Left lung (tissue), 10 donors: ENCODE measurements around the gene WDR27. TPM values are rescaled to one million over a fixed set of nuclear protein-coding genes. Genes with fewer than 3 reads are reported as not detected.

ENCODE experiments used
- ATAC-seq: fragments of 200-7000 bp; cut with Tn5 transposase; one replicate; pipeline ENCODE4 v1.9.1; 2020; ENCODE audit warnings: moderate library complexity
- DNase-seq, 4 donors: peaks; one replicate each; pipeline ENCODE4 v3.0.0-alpha.2; 2013 to 2020
- H3K27ac ChIP-seq, 2 donors: fragments of 200-600 bp; sonication (generic) in 1 of 2; one replicate each; pipeline versions ENCODE4 v1.5.0 to v1.8.0; 2020 to 2021
- H3K27me3 ChIP-seq, 2 donors: fragments of 200-600 bp; sonication (generic) in 1 of 2; one replicate each; pipeline versions ENCODE4 v1.5.0 to v1.8.0; 2020 to 2021
- H3K36me3 ChIP-seq, 2 donors: fragments of 200-600 bp; sonication (generic) in 1 of 2; one replicate each; pipeline versions ENCODE4 v1.5.0 to v1.8.0; 2020 to 2021
- H3K4me1 ChIP-seq, 2 donors: fragments of 200-600 bp; one replicate each; pipeline ENCODE4 v1.8.0; 2021
- H3K4me3 ChIP-seq, 2 donors: fragments of 200-600 bp; sonication (generic) in 1 of 2; one replicate each; pipeline versions ENCODE4 v1.5.0 to v1.8.0; 2020 to 2021; ENCODE audit warnings: mild to moderate bottlenecking in 1 of 2
- H3K9me3 ChIP-seq, 2 donors: fragments of 200-600 bp; sonication (generic) in 1 of 2; one replicate each; pipeline versions ENCODE4 v1.5.0 to v1.8.0; 2020 to 2021
- CTCF ChIP-seq, 2 donors: fragments of 200-600 bp; sonication (generic) in 1 of 2; IDR thresholded peaks; one replicate each; pipeline versions ENCODE4 v1.5.0 to v1.8.0; 2021; ENCODE audit warnings: antibody characterized with exemption in 2 of 2
- intact Hi-C, 2 donors: fragments of 100-400 bp; cut with DNase I; formaldehyde crosslinking; loops; one replicate each; pipeline versions ENCODE4 v1.11.2 to v1.14.2; 2022
- polyA plus RNA-seq, 6 donors: library from polyadenylated mRNA; unstranded; fragments of 120-200 nt; gene quantifications; one replicate each; pipeline ENCODE4 v1.2.1, GENCODE V29; 2013; ENCODE audit not compliant: insufficient read length in 6 of 6
- total RNA-seq, 2 donors: library from RNA; stranded (reverse); fragmentation: NEBNext Ultra II Directional; extraction: Animal tissue kit (Norgen Biotek cat#: 25700); gene quantifications; one replicate each; pipeline ENCODE4 v1.2.1, GENCODE V29; 2021
- donor health status: DM: no; HTN: yes; CAD: no.
- donor health status: DM: no; HTN: no; CAD: no.

WDR27 gene
- total and polyA plus RNA-seq, 8 donors, result 31.3 to 104 (median 86.3) TPM

GRCh38 chr6:169710009-169710408 is 8.2 kb upstream of the WDR27 start:
- Histone ChIP-seq H3K36me3 (peaks cover 0 to 56% of the 10 kb centered on the region in 2 donors), H3K27ac (no peak overlapping the region), H3K4me3 (no peak overlapping the region), H3K4me1 (peaks cover 0 to 3% of the 10 kb centered on the region in 2 donors), H3K9me3 (no peaks in the 10 kb centered on the region), H3K27me3 (no peaks in the 10 kb centered on the region)
- DNase-seq, result no peak
- no peak for ATAC-seq
- intact Hi-C loops, result no loop called here
- no peak for TF ChIP-seq CTCF (IDR thresholded peaks at IDR 0.05)

- H3K36me3 ChIP-seq, result peaks cover 0 to 56% of the 10 kb centered on the region in 2 donors
- H3K4me3 ChIP-seq, result no peak overlapping the region
- H3K9me3 ChIP-seq, result no peaks in the 10 kb centered on the region
- peaks cover 0 to 10% of the 10 kb centered on the region in 2 donors for H3K4me1 ChIP-seq
- ATAC-seq (no peak), DNase-seq (no peak)
- no peaks in the 10 kb centered on the region for H3K27me3 ChIP-seq
- TF ChIP-seq CTCF (IDR thresholded peaks at IDR 0.05), result no peak
- no peak overlapping the region for H3K27ac ChIP-seq
- intact Hi-C loops, result no loop called here
Observed at GRCh38 chr6:169709293-169709692, 7.5 kb upstream of the WDR27 start.

- Histone ChIP-seq H3K36me3 (peaks cover 0 to 42% of the 10 kb centered on the region in 2 donors), H3K4me1 (peaks cover 14 to 26% of the 10 kb centered on the region in 2 donors), H3K27me3 (no peaks in the 10 kb centered on the region), H3K4me3 (no peak overlapping the region), H3K27ac (no peak overlapping the region), H3K9me3 (no peaks in the 10 kb centered on the region)
- DNase-seq, result no peak
- no peak for TF ChIP-seq CTCF (IDR thresholded peaks at IDR 0.05)
- intact Hi-C loops, result no loop called here
- ATAC-seq, result no peak
Observed at GRCh38 chr6:169707772-169708171, 5.9 kb upstream of the WDR27 start.

GRCh38 chr6:169702840-169703246 is 1.0 kb upstream of the WDR27 start:
- no peak for TF ChIP-seq CTCF (IDR thresholded peaks at IDR 0.05)
- Histone ChIP-seq H3K4me1 (peaks cover 14 to 46% of the 10 kb centered on the region in 2 donors), H3K27ac (peak overlapping the region; percentile 88 to 96), H3K36me3 (peaks cover 0 to 14% of the 10 kb centered on the region in 2 donors), H3K27me3 (no peaks in the 10 kb centered on the region), H3K9me3 (no peaks in the 10 kb centered on the region), H3K4me3 (peak overlapping the region; percentile 66 to 95)
- ATAC-seq, result no peak
- intact Hi-C loops, result no loop called here
- peak in 1 of 4 donors; percentile 35 for DNase-seq

- Histone ChIP-seq H3K27me3 (no peaks in the 10 kb centered on the region), H3K36me3 (peaks cover 0 to 14% of the 10 kb centered on the region in 2 donors), H3K27ac (peak overlapping the region; percentile 88 to 96), H3K9me3 (peaks cover 0 to 2% of the 10 kb centered on the region in 2 donors), H3K4me3 (peak overlapping the region; percentile 66 to 95), H3K4me1 (peaks cover 14 to 46% of the 10 kb centered on the region in 2 donors)
- DNase-seq, result peak in 1 of 4 donors; percentile 33
- TF ChIP-seq CTCF (IDR thresholded peaks at IDR 0.05), result no peak
- intact Hi-C loops, result no loop called here
- ATAC-seq, result peak; percentile 26
Observed at GRCh38 chr6:169701311-169701953, 397 bp downstream of the WDR27 start.
